Muscle layer of duodenum (tissue), 2 donors: ENCODE measurements around the gene FGFR3.
"Not testable (repeated sequence)": the region's sequence is repeated elsewhere in the genome, so short reads cannot be mapped to it uniquely, and the experiment has no call there.

ENCODE experiments used
- H3K27ac ChIP-seq: one replicate; pipeline ENCODE4 v1.7.0; 2013; ENCODE audit warnings: mild to moderate bottlenecking, low read length
- H3K27me3 ChIP-seq: one replicate; pipeline ENCODE4 v1.7.0; 2013; ENCODE audit warnings: low read depth, mild to moderate bottlenecking, control low read depth, low read length
- H3K36me3 ChIP-seq, 2 donors: one replicate each; pipeline ENCODE4 v1.7.0; 2013; ENCODE audit warnings: low read length in 2 of 2, control low read depth in 1 of 2, mild to moderate bottlenecking in 1 of 2; ENCODE audit not compliant: insufficient read depth in 2 of 2, control insufficient read depth in 1 of 2
- H3K4me1 ChIP-seq, 2 donors: one replicate each; pipeline ENCODE4 v1.7.0; 2013; ENCODE audit warnings: low read length in 2 of 2, mild to moderate bottlenecking in 2 of 2, control low read depth in 1 of 2, moderate library complexity in 1 of 2; ENCODE audit not compliant: insufficient read depth in 2 of 2, control insufficient read depth in 1 of 2
- H3K4me3 ChIP-seq, 2 donors: one replicate each; pipeline ENCODE4 v1.7.0; 2013; ENCODE audit warnings: low read length in 2 of 2, low read depth in 1 of 2, mild to moderate bottlenecking in 1 of 2
- H3K9me3 ChIP-seq, 2 donors: one replicate each; pipeline ENCODE4 v1.7.0; 2013; ENCODE audit warnings: low read length in 2 of 2, control low read depth in 1 of 2, mild to moderate bottlenecking in 1 of 2; ENCODE audit not compliant: control insufficient read depth in 1 of 2
- donor health status: healthy.

The FGFR3 gene

GRCh38 chr4:1831331-1831730, 38.2 kb downstream of the FGFR3 start:
- H3K36me3 ChIP-seq = peaks cover 30 to 61% of the 10 kb centered on the region in 2 donors

DNA sequence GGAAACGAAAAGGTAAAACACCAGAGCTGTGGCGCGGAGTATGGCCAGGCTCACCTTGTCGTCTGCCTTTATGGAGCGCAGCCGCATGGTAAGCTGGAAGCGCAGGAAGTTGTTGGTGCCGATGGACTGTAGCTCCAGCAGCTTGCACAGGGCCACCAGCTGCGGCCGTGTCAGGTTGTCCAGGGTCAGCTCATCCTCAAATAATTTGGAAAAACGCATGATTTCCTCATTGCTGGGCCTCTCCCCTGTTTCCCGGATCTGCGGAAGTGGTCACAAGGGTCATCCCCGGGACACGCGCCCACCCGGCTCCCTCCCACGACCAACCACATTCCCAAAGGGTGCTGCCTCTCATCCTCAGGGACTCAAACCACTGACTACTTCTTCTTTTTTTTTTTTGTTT, 39.6 kb downstream of the FGFR3 start:
- no peaks in the 10 kb centered on the region for H3K27me3 ChIP-seq
- H3K36me3 ChIP-seq = peaks cover 36 to 67% of the 10 kb centered on the region in 2 donors
- H3K4me1 ChIP-seq = no peaks in the 10 kb centered on the region
- H3K4me3 ChIP-seq = no peak overlapping the region
- no peaks in the 10 kb centered on the region for H3K9me3 ChIP-seq
- H3K27ac ChIP-seq = no peak overlapping the region

More at GRCh38 chr4:1831331-1831730, 38.2 kb downstream of the FGFR3 start:
- no peak overlapping the region for H3K27ac ChIP-seq
- no peaks in the 10 kb centered on the region for H3K4me1 ChIP-seq
- H3K27me3 ChIP-seq = no peaks in the 10 kb centered on the region
- no peaks in the 10 kb centered on the region for H3K9me3 ChIP-seq
- no peak overlapping the region for H3K4me3 ChIP-seq

DNA sequence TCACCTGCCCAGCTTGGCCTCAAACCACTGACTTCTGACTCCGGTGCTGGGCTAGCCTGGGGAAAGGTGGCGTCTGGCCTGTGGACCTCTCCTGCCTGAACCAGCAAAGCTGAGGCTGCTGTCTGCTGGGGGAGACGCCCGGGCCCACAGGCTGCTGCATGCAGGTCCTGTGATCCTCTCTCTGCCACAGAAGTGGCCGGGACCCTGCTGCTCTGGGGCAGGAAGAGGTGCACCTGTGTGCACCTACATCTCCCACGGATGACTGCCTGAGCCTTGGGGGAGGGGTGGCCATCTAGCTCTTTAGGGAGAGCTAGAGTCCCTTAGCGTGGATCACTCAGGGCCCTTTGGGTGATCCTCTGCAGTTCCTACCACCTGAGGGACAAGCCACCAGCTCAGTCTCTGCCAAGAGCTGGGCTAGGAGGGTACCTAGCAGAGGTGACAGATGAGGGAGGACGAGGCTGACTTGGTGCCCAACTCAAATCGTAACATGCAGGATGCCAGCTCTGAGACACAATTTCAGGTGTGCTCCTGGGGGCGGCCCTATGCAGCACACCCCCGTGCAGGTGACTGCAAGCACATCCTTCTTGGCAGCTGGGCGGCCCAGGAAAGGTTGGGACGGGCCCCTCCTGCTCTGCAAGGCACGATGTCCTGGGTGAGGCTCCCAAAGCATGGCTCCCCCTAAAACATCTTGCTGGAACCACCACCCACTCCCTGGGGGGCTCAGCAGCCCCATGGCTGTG, 40.4 kb downstream of the FGFR3 start:
- H3K9me3 ChIP-seq = no peaks in the 10 kb centered on the region
- no peak overlapping the region for H3K27ac ChIP-seq
- H3K4me3 ChIP-seq = no peak overlapping the region
- peaks cover 36 to 73% of the 10 kb centered on the region in 2 donors for H3K36me3 ChIP-seq
- no peaks in the 10 kb centered on the region for H3K27me3 ChIP-seq
- H3K4me1 ChIP-seq = no peaks in the 10 kb centered on the region

DNA sequence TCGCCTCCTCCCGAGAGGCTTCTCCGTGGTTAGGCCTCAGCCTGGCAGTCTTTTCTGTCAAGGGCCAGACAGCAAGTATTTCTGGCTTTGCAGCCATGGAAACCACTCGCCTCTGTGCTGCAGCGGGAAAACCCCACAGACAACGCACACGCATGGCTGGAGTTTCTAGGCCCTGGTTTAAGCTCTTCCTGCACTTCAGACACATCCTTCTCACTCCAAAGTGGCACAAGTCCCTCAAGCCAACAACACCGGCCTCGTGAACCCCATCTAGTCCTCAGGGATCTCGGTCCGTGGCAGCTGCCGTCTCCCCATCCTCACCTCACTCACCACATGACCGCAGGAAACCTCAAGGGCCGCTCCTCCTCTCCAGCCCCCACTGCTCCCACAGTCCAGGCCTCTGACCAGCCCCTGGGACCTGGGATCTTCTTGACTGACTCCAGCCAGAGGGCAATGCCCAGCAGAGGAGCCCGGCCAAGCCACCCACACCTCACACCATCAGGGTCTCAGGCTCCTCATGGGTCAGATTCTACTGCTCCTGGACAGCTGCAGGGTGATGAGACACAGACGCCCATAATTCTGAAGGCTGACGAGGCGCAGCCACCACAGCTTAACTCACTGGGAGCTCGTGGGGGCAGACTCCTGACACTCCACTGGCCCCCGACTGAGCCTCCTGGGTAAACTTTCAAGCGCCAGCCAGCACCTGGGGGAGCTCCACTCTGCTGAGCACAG, 41.1 kb downstream of the FGFR3 start:
- Histone ChIP-seq H3K4me1 (no peaks in the 10 kb centered on the region), H3K36me3 (peaks cover 38 to 79% of the 10 kb centered on the region in 2 donors), H3K9me3 (no peaks in the 10 kb centered on the region), H3K27me3 (no peaks in the 10 kb centered on the region), H3K27ac (no peak overlapping the region), H3K4me3 (no peak overlapping the region)

DNA sequence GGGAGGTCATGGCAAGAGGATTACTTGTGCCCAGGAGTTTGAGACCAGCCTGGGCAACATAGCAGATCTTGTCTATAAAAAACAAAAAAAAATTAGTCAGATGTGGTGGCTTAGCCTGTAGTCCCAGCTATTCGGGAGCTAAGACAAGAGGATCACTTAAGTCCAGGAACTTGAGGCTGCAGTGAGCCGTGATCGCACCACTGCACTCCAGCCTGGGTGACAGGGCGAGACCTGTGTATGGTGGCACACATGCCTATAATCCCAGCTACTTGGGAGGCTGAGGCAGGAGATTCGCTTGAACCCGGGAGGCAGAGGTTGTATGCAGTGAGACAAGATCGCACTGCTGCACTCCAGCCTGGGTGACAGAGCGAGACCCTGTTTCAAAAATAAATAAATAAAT, 42.7 kb downstream of the FGFR3 start:
- H3K27ac ChIP-seq, H3K27me3 ChIP-seq, H3K4me1 ChIP-seq, H3K4me3 ChIP-seq, H3K9me3 ChIP-seq: not testable (repeated sequence)
- H3K36me3 ChIP-seq = peaks cover 45 to 87% of the 10 kb centered on the region in 2 donors

DNA sequence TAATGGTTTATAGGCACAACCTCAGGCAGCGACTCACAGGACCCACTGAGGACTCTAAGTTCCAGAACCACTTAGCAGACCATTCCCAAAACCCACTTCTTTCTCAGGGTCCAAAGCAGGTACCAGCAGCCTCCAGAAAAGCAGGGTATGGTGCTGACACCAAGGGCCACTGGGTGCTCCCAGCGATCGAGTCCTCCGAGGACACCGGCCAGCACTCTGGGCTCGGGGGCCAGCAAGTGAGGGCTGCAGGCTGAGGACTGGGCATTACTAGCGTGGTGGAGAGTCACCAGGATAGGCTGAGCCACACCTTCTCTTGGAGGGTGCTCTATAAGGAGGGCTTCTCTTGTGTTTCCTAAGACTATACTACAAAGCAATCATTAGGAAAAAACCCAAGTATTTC, 43.6 kb downstream of the FGFR3 start:
- no peak overlapping the region for H3K4me3 ChIP-seq
- H3K4me1 ChIP-seq = no peaks in the 10 kb centered on the region
- H3K27ac ChIP-seq = no peak overlapping the region
- no peaks in the 10 kb centered on the region for H3K9me3 ChIP-seq
- H3K27me3 ChIP-seq = no peaks in the 10 kb centered on the region
- peaks cover 42 to 87% of the 10 kb centered on the region in 2 donors for H3K36me3 ChIP-seq

GRCh38 chr4:1837069-1837468, 44.0 kb downstream of the FGFR3 start:
- Histone ChIP-seq H3K27ac (no peak overlapping the region), H3K36me3 (peaks cover 42 to 83% of the 10 kb centered on the region in 2 donors), H3K4me1 (no peaks in the 10 kb centered on the region), H3K9me3 (no peaks in the 10 kb centered on the region), H3K4me3 (no peak overlapping the region), H3K27me3 (no peaks in the 10 kb centered on the region)

GRCh38 chr4:1839282-1839681, 46.2 kb downstream of the FGFR3 start:
- H3K36me3 ChIP-seq = peaks cover 33 to 73% of the 10 kb centered on the region in 2 donors
- H3K27ac ChIP-seq = no peak overlapping the region

DNA sequence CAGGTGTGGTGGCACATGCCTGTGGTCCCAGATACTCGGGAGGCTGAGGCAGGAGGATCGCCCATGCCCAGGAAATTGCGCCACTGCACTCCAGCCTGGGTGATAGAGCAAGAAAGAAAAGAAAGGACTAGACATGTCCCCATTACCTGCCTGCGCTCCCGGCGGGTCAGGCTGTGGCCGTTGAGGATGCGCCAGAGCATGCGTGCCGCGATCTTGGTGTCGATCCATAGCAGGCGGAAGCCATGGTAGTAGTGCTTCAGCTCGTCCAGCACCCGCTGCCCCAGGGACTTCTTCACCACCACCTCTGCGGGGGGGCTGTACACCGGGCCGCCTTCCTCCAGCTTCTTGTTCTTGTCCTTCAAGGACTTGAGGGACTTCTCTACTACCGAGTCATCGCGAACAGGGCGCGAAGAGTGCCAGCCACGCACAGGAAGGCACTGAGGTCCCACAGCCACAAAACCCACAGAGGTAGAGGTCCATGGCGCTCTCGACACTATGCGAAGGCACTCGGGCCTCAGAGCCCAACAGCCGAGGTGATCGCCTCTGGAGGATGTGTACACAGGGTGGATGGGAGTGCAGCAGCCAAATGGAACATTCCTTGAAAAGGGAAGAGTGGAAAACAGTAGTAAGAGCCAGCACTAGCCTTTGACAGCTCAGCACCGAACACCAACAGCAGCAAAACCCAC, 48.3 kb downstream of the FGFR3 start:
- no peaks in the 10 kb centered on the region for H3K27me3 ChIP-seq
- H3K9me3 ChIP-seq = no peaks in the 10 kb centered on the region
- H3K4me3 ChIP-seq = no peak overlapping the region
- no peak overlapping the region for H3K27ac ChIP-seq
- peaks cover 28 to 57% of the 10 kb centered on the region in 2 donors for H3K36me3 ChIP-seq
- H3K4me1 ChIP-seq = peaks cover 0 to 6% of the 10 kb centered on the region in 2 donors

More at GRCh38 chr4:1839282-1839681, 46.2 kb downstream of the FGFR3 start:
- no peaks in the 10 kb centered on the region for H3K27me3 ChIP-seq
- no peak overlapping the region for H3K4me3 ChIP-seq
- no peaks in the 10 kb centered on the region for H3K9me3 ChIP-seq
- peaks cover 0 to 6% of the 10 kb centered on the region in 2 donors for H3K4me1 ChIP-seq

DNA sequence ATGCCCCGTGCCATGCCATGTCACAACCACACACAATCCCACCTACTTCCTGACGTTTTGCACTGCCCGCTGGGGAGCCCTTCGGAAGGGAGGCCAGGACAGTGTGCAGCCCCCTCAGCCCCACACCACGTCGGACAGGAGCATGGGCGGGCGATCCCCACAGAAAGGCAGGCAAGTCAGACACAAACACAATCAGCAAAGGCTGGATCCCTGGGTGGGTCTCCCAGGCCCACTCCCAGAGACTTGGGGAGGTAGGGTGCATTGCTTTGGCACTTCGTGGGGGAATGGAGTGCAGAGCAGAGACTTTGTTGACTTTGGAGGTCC, 48.8 kb downstream of the FGFR3 start:
- H3K27ac ChIP-seq = no peak overlapping the region
- H3K36me3 ChIP-seq = peaks cover 23 to 52% of the 10 kb centered on the region in 2 donors
- H3K9me3 ChIP-seq = no peaks in the 10 kb centered on the region
- H3K4me3 ChIP-seq = no peak overlapping the region
- no peaks in the 10 kb centered on the region for H3K27me3 ChIP-seq
- H3K4me1 ChIP-seq = peaks cover 0 to 6% of the 10 kb centered on the region in 2 donors

GRCh38 chr4:1842339-1842895, 49.3 kb downstream of the FGFR3 start:
- Histone ChIP-seq H3K4me3 (no peak overlapping the region), H3K9me3 (no peaks in the 10 kb centered on the region), H3K27ac (no peak overlapping the region), H3K27me3 (no peaks in the 10 kb centered on the region), H3K4me1 (peaks cover 0 to 6% of the 10 kb centered on the region in 2 donors), H3K36me3 (peaks cover 18 to 46% of the 10 kb centered on the region in 2 donors)
